ENCODE data around the gene MAP1LC3B2.

- TF ChIP-seq CTCF (IDR thresholded peaks at IDR 0.05; ENCODE audit: insufficient read depth, low read depth, low read length) (no peak), EZH2 (IDR thresholded peaks at IDR 0.05; ENCODE audit: insufficient read depth, low read length) (no peak)
Measured at GRCh38 chr12:116520801-116521471, 38.2 kb upstream of the MAP1LC3B2 start.
